ENCODE results near the gene TAF11L7. TPM values are rescaled to one million over a fixed set of nuclear protein-coding genes. Genes with fewer than 3 reads are reported as not detected.

The TAF11L7 gene
- total RNA-seq, 1 experiment from 2014 or later = not detected

- no peaks in the 10 kb centered on the region for H3K36me3 ChIP-seq (ENCODE audit: control insufficient read depth, insufficient read depth, low read length)
- in situ Hi-C loops (cut with HindIII; ENCODE audit: low pct_unique_long_range_greater_than_20kb, low sequenced_read_pairs) = no loop called here
- no peaks in the 10 kb centered on the region for H3K9me3 ChIP-seq (ENCODE audit: control insufficient read depth, insufficient read depth, low read depth, low read length)
- H3K27me3 ChIP-seq (ENCODE audit: control insufficient read depth, insufficient read depth, low read length) = no peaks in the 10 kb centered on the region
- no peak overlapping the region for H3K27ac ChIP-seq (ENCODE audit: low read length)
- no peak for DNase-seq (ENCODE audit: low read depth, low spot score)
- ChIA-PET CTCF (no interaction called here), POLR2A (no interaction called here)
- H3K4me3 ChIP-seq (ENCODE audit: low read depth in 2 of 2, low read length in 2 of 2) = no peak overlapping the region
- no peak for ATAC-seq
- H3K4me1 ChIP-seq (ENCODE audit: control insufficient read depth, insufficient read depth, low read length) = no peaks in the 10 kb centered on the region
- intact Hi-C loops (cut with micrococcal nuclease; ENCODE audit: unreplicated experiment) = no loop called here
- no TSS peak for BruUV-seq (replicated peaks)
- TF ChIP-seq POLR2AphosphoS5 (IDR thresholded peaks at IDR 0.05; ENCODE audit: low read depth, low read length) (no peak), CTCF (IDR thresholded peaks at IDR 0.05) (peak; percentile 62)
Observed at GRCh38 chr5:17620627-17621026, 35.1 kb upstream of the TAF11L7 start.

GRCh38 chr5:17619354-17619753 is 33.8 kb upstream of the TAF11L7 start:
- Histone ChIP-seq H3K4me1 (ENCODE audit: control insufficient read depth, insufficient read depth, low read length) (no peaks in the 10 kb centered on the region), H3K27ac (ENCODE audit: low read length) (no peak overlapping the region), H3K4me3 (ENCODE audit: low read depth in 2 of 2, low read length in 2 of 2) (no peak overlapping the region), H3K27me3 (ENCODE audit: control insufficient read depth, insufficient read depth, low read length) (no peaks in the 10 kb centered on the region), H3K36me3 (ENCODE audit: control insufficient read depth, insufficient read depth, low read length) (no peaks in the 10 kb centered on the region), H3K9me3 (ENCODE audit: control insufficient read depth, insufficient read depth, low read depth, low read length) (no peaks in the 10 kb centered on the region)
- CTCF ChIA-PET = no interaction called here
- DNase-seq (ENCODE audit: low read depth, low spot score) = no peak
- in situ Hi-C loops (cut with HindIII; ENCODE audit: low pct_unique_long_range_greater_than_20kb, low sequenced_read_pairs) (no loop called here), intact Hi-C loops (cut with micrococcal nuclease; ENCODE audit: unreplicated experiment) (no loop called here)
- no peak for TF ChIP-seq TCF7L2 (IDR thresholded peaks at IDR 0.05; ENCODE audit: low read depth, low read length)
- TF ChIP-seq POLR2AphosphoS5 (IDR thresholded peaks at IDR 0.05; ENCODE audit: low read depth, low read length) = no peak
- no peak for TF ChIP-seq CTCF (IDR thresholded peaks at IDR 0.05)
- no peak for TF ChIP-seq SIN3A (IDR thresholded peaks at IDR 0.05; ENCODE audit: borderline replicate concordance, insufficient read depth, low read depth, low read length)
- no peak for TF ChIP-seq REST (IDR thresholded peaks at IDR 0.05; ENCODE audit: insufficient read depth in 1 of 2, low read depth in 2 of 2, low read length in 1 of 2)
- POLR2A ChIA-PET = no interaction called here
- ATAC-seq = no peak
- BruUV-seq (replicated peaks) = no TSS peak

Data from Panc1 (cell line).